IPS-NIHi11 (cell line): Measurements from ENCODE around the gene SPON1.
A peak's percentile ranks its signal among the peaks of the same experiment; 100 is the strongest.
"Not testable (repeated sequence)": the region's sequence is repeated elsewhere in the genome, so short reads cannot be mapped to it uniquely, and the experiment has no call there.

Experiments
- DNase-seq: peaks from one replicate; pipeline ENCODE4 v3.0.0; 2012; ENCODE audit warnings: mixed read lengths, low spot score

SPON1 gene

DNA sequence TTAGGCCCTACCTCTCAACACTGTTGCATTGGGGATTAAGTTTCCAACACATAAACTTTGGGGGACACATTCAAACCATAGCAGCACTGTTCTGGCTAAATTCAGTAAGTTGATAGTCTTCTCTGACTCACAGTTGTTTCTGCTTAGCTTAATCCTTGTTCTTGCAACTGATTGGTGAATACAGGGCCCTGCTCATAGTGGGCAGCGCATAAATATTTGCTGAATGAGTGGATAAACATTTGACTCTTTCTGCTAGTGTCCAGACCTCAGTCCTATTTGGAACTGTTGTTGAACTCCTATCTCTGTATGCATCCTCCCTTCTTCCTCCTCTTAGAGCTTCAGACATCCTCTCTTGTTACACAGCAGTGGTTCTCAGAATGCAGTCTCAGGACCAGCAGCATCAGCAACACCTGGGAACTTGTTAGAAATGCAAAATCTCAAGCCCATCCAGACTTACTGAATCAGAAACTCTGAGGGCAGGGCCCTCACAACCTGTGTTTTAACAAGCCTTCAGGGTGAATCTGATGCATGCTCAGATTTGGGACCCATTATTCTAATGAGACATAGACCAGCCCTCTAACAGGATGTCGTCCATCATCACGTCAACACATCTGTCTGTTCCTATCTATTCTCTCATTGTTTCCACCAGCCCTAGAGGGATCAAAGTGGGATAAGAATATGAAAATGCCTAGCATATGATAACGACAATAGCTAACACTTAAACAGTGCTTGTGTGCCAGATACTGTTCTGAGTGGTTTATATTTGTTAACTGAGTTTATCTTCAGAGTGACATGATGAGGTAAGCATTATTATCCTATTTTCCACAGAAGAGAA lies 22.3 kb downstream of the SPON1 start:
- DNase-seq = no peak

DNA sequence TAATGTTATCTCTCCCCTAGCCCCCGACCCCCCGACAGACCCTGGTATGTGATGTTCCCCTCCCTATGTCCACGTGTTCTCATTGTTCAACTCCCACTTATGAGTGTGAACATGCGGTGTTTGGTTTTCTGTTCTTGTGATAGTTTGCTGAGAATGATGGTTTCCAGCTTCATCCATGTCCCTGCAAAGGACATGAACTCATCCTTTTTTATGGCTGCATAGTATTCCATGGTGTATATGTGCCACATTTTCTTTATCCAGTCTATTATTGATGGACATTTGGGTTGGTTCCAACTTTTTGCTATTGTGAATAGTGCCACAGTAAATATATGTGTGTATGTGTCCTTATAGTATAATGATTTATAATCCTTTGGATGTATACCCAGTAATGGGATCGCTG lies 24.2 kb downstream of the SPON1 start:
- DNase-seq = not testable (repeated sequence)

DNA sequence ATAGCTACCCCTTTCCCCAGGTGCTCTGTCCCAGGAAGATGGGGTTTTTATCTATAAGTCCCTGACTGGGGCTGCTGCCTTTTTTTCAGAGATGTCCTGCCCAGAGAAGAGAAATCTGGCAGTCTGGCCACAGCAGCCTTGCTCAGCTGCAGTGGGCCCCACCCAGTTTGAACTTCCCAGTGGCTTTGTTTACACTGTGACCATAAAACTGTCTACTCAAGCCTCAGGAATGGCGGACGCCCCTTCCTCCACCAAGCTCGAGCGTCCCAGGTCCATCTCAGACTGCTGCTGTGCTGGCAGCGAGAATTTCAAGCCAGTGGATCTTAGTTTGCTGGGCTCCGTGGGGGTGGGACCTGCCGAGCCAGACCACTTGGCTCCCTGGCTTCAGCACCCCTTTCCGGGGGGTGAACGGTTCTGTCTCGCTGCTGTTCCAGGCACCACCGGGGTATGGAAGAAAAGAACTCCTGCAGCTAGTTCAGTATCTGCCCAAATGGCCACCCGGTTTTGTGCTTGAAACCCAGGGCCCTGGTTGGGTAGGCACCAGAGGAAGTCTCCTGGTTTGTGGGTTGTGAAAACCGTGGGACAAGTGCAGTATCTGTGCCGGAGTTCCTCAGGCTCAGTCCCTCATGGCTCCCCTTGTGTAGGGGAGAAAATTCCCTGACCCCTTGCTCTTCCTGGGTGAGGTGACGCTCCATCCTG lies 29.8 kb downstream of the SPON1 start:
- not testable (repeated sequence) for DNase-seq

DNA sequence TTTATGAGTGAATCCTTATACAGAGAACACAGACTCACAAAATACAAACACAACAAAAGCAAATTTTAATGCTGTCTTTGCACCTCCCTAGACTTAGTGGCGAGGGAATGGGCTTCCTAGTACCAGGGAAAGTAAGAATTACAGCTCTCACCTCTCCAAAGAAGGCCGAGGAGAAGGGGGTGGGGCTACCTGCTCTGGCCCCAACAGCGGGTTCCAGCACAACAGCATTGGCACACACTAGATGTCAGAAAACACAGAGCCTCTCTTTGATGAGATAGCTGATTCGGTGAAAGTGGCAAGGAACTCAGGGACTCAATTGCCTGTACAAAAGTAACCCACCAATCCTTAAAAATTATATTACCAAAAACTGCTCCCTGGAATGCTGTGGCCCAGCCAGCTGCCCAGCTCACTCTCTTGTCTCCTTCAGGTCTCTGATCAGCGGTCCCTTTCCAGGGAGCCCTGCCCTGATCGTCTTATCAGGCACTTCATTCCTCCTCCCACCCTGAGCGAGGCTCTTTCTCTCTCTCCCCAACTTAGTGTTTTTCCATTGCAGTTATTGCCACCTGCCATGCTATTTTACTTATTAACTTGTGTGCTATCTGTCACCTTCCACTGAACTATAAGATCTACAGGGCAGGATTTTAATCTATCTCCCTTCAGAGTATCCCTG lies 30.7 kb downstream of the SPON1 start:
- DNase-seq = no peak

DNA sequence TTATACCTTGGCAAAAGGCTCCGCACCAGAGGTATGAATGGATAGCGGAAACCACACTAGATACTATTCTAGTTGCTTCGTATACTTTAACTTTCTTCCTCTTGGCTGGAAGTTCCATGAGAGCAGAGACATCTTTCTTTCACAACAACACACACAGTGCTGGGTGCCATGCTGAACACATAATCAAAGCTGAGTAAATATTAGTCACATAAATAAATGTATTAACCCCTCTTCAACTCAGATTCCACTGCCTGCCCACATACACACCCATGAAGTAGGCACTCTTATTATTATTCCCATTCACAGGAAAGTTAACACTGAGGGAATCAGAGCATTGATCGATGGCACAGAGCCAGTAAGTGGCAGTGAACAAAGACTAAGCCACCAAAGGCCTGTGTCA lies 35.4 kb downstream of the SPON1 start:
- DNase-seq = no peak

DNA sequence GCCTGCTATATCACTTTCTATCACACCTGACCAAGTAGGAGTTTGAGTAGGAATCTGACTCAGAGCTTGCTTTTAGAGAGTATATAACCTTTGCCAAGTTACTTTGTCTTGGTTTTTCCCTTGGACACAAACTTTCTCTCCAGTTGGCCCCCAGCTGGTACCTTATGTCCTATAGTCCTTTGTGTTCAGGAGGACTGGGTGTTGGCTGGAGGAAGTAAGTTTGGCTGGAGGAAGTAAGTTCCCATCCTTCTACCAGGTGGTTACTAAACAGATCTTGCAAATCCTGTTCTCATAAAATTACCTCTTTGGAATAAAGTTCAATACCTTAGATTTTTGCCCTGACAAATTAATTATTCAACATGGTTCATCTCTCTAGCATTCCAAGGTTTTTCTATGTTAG lies 37.2 kb downstream of the SPON1 start:
- DNase-seq = no peak

DNA sequence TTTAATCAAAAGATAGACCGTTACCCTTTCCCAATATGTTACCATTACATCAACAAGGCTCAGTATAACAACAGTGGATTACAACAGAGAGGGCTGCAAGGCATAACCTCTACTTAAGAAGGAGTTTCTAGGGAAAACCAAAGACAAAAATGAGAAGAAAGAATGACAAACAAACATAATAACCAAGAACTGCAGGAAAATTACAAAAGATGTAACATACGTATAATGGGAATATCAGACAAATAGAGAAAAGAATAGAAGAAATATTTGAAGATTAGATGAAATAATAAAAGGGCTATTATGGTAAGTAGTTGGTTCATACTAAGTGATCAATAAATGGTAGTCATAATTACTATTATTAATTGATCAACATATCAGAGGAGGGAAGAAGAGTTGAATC lies 39.1 kb downstream of the SPON1 start:
- DNase-seq = no peak

DNA sequence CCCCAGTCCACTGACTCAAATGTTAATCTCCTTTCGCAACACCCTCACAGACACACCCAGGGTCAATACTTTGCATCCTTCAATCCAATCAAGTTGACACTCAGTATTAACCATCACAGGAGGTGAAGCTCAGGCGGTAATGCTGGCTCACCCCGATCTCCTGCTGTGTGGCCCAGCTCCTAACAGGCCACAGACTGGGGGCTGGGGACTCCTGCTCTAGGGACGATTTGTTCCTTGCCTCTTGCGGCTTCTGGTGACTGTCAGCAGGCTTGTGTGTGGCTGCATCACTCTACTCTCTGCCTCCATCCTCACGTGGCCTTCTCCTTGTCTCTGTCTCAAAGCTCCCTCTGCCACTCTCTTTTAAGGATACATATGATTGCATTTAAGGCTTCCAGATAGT lies 45.0 kb downstream of the SPON1 start:
- no peak for DNase-seq

DNA sequence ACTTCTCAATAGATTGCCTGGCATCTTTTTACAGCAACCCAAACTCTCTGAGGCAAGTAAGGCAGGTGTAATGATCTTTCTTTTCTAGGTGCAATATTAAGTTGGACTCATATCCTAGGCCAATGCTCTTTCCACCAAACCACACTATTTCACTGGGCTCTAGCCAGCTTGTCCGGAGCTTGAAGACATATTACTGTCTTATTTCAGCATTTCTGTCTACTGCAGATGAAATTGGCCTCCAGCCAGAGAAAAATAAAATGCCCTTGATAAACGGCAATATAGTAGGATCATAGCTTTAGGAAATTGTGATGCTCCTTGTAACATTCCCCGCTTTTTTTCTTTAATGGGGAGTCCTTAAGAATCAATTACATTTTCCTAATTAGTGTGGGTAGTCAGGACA lies 48.1 kb downstream of the SPON1 start:
- no peak for DNase-seq

DNA sequence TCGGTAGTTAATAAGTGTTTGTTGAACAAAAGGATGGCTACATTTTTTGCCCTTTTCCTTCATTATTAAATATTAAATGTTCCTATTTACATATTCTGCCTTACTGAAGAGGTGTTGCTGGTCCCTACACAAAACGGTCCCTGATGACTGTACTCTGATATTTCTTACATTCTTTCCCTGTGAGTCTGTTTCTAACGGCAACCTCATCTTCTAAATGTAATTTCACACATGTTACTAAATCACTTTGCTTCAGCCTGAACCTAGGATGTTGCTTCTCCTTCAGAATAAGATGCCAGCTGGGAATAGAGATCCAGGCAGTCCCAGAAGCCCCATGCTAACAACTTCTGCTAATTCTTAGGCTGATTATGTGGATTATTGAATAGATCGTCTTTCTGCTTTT lies 50.3 kb downstream of the SPON1 start:
- no peak for DNase-seq

DNA sequence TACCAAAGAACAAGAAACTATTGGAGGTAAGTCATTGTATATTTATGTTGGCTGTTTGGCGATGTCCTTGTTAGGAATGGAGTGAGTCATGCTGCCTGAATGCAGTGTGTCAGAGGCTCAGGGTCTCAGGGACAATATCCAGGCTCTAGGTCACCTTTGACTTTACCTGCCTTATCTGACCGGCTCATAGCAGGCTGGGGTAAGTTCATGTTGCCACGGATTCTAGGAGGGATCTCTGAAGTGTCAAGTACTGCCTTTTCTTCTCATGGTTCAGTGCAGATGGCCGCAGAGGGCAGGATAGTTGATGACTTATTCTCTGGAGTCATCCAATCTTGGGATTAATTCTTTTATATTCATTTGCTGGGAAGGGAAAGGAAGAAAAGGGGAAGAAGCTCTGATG lies 53.2 kb downstream of the SPON1 start:
- DNase-seq = peak; percentile 37

DNA sequence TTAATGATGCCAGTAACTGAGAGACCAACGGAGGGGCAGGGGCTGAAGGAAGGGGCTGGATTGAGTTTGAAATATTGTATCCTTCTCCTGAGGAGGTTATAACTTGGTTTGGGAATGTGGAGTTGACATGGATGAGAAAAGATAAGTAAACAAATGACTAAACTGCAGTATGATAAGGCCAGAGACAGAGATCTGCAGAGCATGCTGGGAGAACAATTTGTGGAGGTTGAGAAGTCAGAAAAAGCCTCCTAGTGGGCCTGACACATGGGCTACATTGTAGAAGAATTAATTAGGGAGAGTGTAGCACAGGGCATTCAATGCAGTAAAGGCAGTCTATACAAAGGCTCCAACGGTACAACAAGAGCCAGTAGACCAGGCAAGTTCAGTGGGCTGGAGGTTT lies 55.9 kb downstream of the SPON1 start:
- DNase-seq = no peak

DNA sequence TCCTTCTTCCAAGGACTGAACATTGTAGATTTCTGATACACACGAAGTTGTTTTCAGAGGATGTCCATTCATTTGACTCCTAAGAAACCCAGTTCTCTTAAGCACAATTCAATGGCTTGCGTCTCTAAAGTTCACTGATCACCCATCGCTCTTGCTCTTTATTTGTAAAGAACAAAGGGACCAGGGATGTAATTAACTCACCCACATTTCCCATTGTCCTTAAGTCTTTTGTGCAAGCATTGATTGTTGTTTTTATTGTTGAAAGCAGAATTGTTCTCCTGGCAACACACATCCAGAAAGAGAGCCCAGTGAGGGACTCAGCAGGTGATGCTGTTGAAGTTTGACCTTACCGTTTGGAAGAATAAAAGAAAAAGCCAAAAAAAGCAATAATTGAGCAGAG lies 59.2 kb downstream of the SPON1 start:
- peak; percentile 23 for DNase-seq

DNA sequence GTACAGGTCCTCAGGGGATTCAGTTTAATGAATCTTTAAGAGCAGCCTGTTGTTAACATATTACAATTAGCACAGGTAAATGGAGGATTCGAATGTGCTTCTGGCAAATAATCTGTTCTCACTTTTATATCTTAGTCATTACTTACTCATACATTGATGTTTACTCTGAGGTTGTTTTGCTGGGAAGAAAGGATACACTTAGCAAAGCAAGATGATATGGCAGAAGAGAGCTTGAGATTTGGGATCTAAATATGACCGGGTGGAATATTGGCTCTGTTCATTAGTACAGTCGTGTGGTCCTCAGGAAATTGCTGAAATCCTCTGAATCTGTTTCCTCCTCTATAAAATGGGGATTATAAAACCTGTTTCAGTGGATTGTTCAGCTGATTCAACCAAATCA lies 59.7 kb downstream of the SPON1 start:
- no peak for DNase-seq

DNA sequence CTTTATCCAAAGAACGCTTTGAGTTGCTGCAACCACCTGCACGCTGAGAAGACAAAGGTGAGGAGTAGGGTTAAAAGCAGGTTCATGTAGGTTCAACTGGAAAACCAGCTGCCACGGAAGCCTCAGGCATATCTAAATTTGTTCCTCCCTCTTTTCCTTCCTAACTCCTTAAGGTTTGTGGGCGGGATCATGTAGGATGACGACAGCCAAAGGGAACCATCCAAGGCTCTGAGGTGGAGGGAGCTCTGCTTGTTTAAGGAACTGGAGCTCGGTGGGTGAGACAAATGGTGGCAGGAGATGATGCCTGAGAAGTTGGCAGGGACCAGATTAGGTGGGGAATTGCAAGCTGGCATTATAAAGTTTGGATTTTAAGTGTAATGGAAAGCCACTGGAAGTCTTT lies 60.3 kb downstream of the SPON1 start:
- no peak for DNase-seq

DNA sequence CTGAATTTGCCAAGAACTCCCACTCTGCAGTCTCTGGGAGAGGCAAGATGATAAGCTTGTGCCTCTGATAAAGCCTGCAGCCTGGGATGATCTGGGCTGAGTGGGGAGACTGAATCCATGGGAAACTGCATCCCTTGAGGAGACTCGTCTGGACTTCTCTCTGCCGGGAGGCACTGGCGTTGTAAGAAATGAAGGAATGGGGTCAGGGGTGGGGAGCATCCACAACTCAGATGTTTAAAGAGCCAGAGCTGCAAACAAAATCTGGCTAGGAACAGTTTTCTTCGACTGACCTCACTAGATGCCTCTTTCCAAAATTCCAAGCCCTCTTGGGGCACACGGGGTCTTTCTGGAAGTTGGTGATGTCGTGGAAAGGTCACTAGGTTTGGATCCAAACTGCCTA lies 64.4 kb downstream of the SPON1 start:
- DNase-seq = no peak

DNA sequence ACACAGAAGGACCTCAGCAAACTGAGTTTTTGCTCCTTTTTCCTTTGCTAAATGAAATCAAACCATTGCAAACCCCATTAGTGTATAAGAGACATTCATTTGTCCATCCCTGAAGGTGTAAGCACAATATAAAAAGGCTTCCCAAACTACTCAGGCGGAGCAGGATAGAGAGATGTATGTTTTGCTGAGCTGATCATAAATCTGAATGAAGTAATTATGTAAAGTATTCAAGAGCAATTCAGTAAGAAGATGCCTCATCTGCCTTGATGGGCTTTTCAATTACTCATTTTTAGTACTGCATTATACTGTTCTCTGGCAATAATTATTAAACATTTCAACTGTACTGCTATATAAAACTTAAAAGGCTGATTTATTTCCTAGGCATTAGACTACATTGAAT lies 65.0 kb downstream of the SPON1 start:
- no peak for DNase-seq

DNA sequence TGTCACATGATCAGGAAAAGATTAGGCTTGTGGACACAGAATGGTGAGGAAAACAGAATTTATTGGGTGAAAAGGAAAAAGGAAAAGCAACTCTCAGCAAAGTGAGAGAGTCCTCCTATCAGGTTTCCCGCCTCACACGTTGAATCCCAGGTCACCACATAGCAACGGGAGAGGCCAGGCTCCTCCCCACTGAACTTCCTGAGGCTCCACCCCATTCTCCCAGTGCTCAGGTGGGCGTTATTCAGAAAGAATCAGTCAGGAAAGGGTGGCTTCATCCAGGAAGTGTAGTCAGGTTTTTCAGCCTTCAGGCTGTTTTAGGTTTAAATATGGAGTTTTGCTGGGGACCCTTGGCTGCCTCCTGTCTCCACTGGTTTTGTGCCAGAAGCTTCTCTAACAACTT lies 66.9 kb downstream of the SPON1 start:
- DNase-seq = peak; percentile 37

DNA sequence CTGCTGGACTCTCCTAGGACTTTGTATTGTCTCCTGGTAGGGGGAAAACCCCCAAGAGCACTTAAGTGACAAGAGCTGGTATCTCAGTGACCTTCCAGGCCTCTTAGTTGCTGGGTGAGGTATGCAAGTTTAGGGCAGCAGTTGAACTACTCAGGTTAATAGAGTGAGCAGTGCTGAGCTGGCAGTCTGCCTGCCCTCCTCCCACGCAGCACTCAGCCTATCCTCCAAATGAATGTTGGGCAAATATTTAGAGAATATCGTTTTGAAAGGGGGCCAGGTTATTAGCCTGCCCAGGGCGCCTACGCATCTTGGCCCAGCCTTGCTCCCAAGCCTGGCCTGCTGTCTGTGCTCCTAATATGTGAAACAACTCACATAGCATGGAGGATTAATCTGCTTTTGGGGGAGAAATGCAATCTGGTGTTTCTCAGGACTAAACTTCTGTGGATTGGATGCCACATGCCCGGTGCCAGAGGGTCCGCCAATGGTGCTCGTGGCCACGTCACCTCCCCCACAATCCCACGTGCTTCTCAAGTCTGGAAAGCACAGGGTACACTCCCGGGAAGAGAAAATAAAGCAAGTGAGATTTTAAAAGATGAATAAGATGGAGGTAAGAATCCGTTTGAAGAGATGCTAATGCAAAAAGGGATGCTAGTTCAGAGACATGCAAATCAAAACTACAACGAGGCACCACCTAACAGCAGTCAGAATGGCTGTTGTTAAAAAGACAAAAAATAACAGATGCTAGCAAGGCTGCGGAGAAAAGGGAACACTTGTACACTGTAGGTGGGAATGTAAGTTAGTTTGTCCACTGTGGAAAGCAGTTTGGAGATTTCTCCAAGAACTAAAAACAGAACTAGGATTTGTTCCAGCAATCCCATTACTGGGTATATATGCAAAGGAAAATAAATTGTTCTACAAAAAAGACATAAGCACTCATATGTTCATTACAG lies 67.7 kb downstream of the SPON1 start:
- DNase-seq = peak; percentile 29

DNA sequence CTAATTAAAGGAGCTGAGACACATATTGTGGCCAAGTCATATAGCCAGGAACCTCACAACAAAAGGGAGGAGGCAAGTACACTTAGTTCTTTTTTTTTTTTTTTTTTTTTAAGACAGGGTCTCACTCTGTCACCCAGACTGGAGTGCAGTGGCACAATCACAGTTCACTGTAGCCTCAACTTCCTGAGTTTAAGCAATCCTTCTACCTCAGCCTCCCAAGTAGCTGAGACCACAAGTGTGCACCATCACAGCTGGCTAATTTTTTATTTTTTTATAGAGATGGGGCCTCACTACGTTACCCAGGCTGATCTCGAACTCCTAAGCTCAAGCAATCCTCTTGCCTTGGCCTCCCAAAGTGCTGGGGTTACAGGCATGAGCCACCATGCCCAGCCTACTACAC lies 73.0 kb downstream of the SPON1 start:
- not testable (repeated sequence) for DNase-seq

DNA sequence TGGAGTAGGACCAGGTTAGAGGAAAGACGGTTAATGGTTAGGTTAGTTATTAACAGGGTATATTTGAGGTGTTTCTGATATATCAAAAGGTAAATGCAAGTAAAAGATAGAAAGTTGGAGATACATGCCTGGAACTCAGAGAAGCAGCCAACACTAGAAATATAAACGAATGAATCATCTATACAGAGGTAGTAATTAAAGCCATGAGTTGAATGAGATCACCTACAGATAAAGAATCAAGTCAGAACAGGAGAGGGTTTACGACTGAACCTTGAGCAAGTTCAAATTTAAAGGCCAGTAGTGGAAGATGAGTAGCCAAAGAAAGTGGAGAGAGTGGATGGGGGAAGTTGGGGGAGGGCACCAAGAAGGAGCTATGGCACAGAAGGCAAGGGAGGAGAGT lies 73.9 kb downstream of the SPON1 start:
- no peak for DNase-seq

DNA sequence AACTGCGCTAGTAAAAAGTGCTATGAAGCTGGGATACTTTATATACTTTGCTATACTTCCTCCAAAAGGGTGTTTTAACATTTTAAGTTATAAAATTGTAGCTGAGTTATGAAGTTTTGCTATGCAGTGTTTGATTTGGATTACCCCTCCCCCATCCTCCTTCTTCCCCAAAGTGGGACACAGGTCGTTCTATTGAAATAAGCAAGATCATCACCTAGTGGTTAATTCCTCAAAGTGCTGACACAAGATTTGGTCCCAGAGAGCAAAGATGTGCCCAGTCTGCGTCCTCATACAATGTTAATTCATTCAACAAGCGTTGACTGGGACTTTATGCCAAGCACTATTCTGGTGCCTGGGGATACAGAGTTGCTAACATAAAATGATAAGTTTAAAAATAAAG lies 78.5 kb downstream of the SPON1 start:
- DNase-seq = peak; percentile 47
